K562 (cell line): ENCODE measurements around the gene RUVBL2. TPM values are rescaled to one million over a fixed set of nuclear protein-coding genes. Genes with fewer than 3 reads are reported as not detected.

Source experiments
- ATAC-seq: fragments of 200-7000 bp; cut with Tn5 transposase; 3 replicates; pipeline ENCODE4 v1.9.1; 2020; ENCODE audit warnings: moderate library complexity
- BruUV-seq: library from RNA; stranded (reverse); fragments of 400-500 nt; replicated peaks from 2 replicates; lab custom pipeline; 2021; lab: Mats Ljungman, UMichigan
- CTCF ChIA-PET: fragments of 300-600 bp; formaldehyde crosslinking; extraction: SDS; loops from one replicate; lab custom pipeline; 2021; ENCODE audit warnings: low intra/inter-chr PET ratio; lab: Yijun Ruan, JAX
- POLR2A ChIA-PET: fragments of 300-600, 350-650 bp; sonication (Branson Sonifier 250); formaldehyde crosslinking; extraction: SDS; loops from one replicate; lab custom pipeline; 2021; ENCODE audit warnings: antibody characterized with exemption, inconsistent platforms; lab: Yijun Ruan, JAX
- DNase-seq, 4 experiments: peaks; one replicate each; pipeline versions ENCODE4 v3.0.0 to v3.0.0-alpha.2; 2011 to 2018; ENCODE audit warnings: low spot score in 3 of 4, mixed read lengths in 3 of 4; ENCODE audit errors: extremely low read depth in 1 of 4
- FAIRE-seq: peaks from 2 replicates; lab custom pipeline; 2011; peaks lifted over from hg19 to GRCh38; lab: Jason Lieb, UNC
- H2AFZ ChIP-seq: 2 replicates; pipeline ENCODE4 v1.6.0; 2011; ENCODE audit warnings: low read depth, low read length, control low read depth, inconsistent platforms
- H3K27ac ChIP-seq: fragments of 200-600 bp; 3 replicates; pipeline ENCODE4 v1.8.0; 2011; ENCODE audit warnings: low read depth, mild to moderate bottlenecking, control low read depth, inconsistent platforms, low read length, moderate library complexity, mixed read lengths; ENCODE audit errors: extremely low read depth
- H3K27me3 ChIP-seq, 2 experiments: fragments of 300-600 bp in 1 of 2; 2 replicates in 1 of 2; 3 replicates in 1 of 2; pipeline versions ENCODE4 v1.6.0 to v1.8.0; 2011; ENCODE audit warnings: inconsistent platforms in 2 of 2, low read length in 2 of 2, mild to moderate bottlenecking in 1 of 2, mixed read lengths in 1 of 2, moderate library complexity in 1 of 2; ENCODE audit not compliant: control insufficient read depth in 2 of 2, insufficient read depth in 2 of 2
- H3K36me3 ChIP-seq: fragments of 300-600 bp; 3 replicates; pipeline ENCODE4 v1.8.0; 2011; ENCODE audit warnings: mild to moderate bottlenecking, low read length, inconsistent platforms; ENCODE audit not compliant: control insufficient read depth, insufficient read depth
- H3K4me1 ChIP-seq, 2 experiments: fragments of 200-600 bp in 1 of 2; replicated peaks in 1 of 2; 2 replicates in 1 of 2; 3 replicates in 1 of 2; pipeline versions ENCODE4 v1.5.1 to v1.8.0; 2011; ENCODE audit warnings: inconsistent platforms in 2 of 2, low read length in 2 of 2, mild to moderate bottlenecking in 1 of 2, mixed read lengths in 1 of 2, moderate library complexity in 1 of 2; ENCODE audit not compliant: control insufficient read depth in 2 of 2, insufficient read depth in 2 of 2
- H3K4me2 ChIP-seq: 2 replicates; pipeline ENCODE4 v1.6.1; 2011; ENCODE audit warnings: low read length, control low read depth, inconsistent platforms, mixed read lengths; ENCODE audit not compliant: insufficient read depth
- H3K4me3 ChIP-seq: fragments of 200-600 bp; sonication (generic), shearing (Covaris generic); 2 replicates; pipeline ENCODE4 v1.5.1; 2016; ENCODE audit warnings: control low read depth, inconsistent platforms
- H3K79me2 ChIP-seq: fragments of 200-600 bp; 3 replicates; pipeline ENCODE4 v1.8.0; 2011; ENCODE audit warnings: low read length, inconsistent platforms; ENCODE audit not compliant: control insufficient read depth, insufficient read depth
- H3K9ac ChIP-seq, 2 experiments: 2 replicates each; pipeline versions ENCODE4 v1.6.0 to v1.6.1; 2011; ENCODE audit warnings: low read depth in 2 of 2, low read length in 2 of 2, control low read depth in 1 of 2, inconsistent platforms in 1 of 2, mild to moderate bottlenecking in 1 of 2, mixed read lengths in 1 of 2; ENCODE audit not compliant: insufficient read depth in 1 of 2
- H3K9me1 ChIP-seq: one replicate; pipeline ENCODE4 v1.6.0; 2011; ENCODE audit warnings: inconsistent platforms, mild to moderate bottlenecking, low read length, moderate library complexity; ENCODE audit not compliant: control insufficient read depth, insufficient read depth
- H3K9me3 ChIP-seq: replicated peaks from 2 replicates; pipeline ENCODE4 v1.5.1; 2011; ENCODE audit warnings: low read depth, low read length, inconsistent platforms; ENCODE audit not compliant: control insufficient read depth, insufficient read depth
- H4K20me1 ChIP-seq: replicated peaks from 2 replicates; pipeline ENCODE4 v1.6.1; 2011; ENCODE audit warnings: low read length, inconsistent platforms, mixed read lengths; ENCODE audit not compliant: control insufficient read depth, insufficient read depth
- ETV1 ChIP-seq: fragments of 450-650 bp; conservative IDR thresholded peaks from 2 replicates; pipeline ENCODE4 v1.6.1; 2016; ENCODE audit warnings: missing genetic modification characterization, control low read depth, low read depth, missing compliant biosample characterization
- ILF3 ChIP-seq: fragments of 450-650 bp; IDR thresholded peaks from 2 replicates; pipeline ENCODE4 v1.6.1; 2018; ENCODE audit warnings: antibody characterized with exemption, mild to moderate bottlenecking, moderate library complexity, borderline replicate concordance
- LEF1 ChIP-seq: fragments of 450-650 bp; IDR thresholded peaks from 2 replicates; pipeline ENCODE4 v1.6.1; 2016; ENCODE audit warnings: mild to moderate bottlenecking
- PHF21A ChIP-seq: fragments of 450-650 bp; IDR thresholded peaks from 2 replicates; pipeline ENCODE4 v1.6.1; 2017; ENCODE audit warnings: low read depth, borderline replicate concordance
- POU5F1 ChIP-seq: fragments of 150-350 bp; IDR thresholded peaks from 2 replicates; pipeline ENCODE4 v1.6.1; 2014; ENCODE audit warnings: borderline replicate concordance, low read length, low read depth, mild to moderate bottlenecking; ENCODE audit not compliant: partially characterized antibody
- RBFOX2 ChIP-seq: fragments of 200-400 bp; formaldehyde crosslinking; IDR thresholded peaks from 2 replicates; pipeline ENCODE4 v1.6.1; 2017; ENCODE audit warnings: low read depth, mild to moderate bottlenecking, low read length, moderate library complexity
- SMAD4 ChIP-seq: fragments of 250-450 bp; sonication (Bioruptor Pico); conservative IDR thresholded peaks from 2 replicates; pipeline ENCODE4 v1.8.0; 2021; ENCODE audit warnings: inconsistent platforms, mild to moderate bottlenecking, moderate library complexity
- ZNF561 ChIP-seq: fragments of 450-650 bp; formaldehyde crosslinking; conservative IDR thresholded peaks from 2 replicates; pipeline ENCODE4 v1.4.0; 2020; ENCODE audit warnings: mild to moderate bottlenecking, moderate library complexity
- ZNF707 ChIP-seq: fragments of 250-450 bp; sonication (Bioruptor Pico); conservative IDR thresholded peaks from 2 replicates; pipeline ENCODE4 v1.8.0; 2022; ENCODE audit warnings: inconsistent platforms, mild to moderate bottlenecking, moderate library complexity
- ZNF766 ChIP-seq: fragments of 200-800 bp; sonication (Bioruptor generic); conservative IDR thresholded peaks from 2 replicates; pipeline ENCODE4 v1.6.1; 2016; ENCODE audit warnings: missing genetic modification characterization, missing compliant biosample characterization
- WGBS: fragments of 100-300 bp; shearing (Covaris generic); methylation state at CpG from one replicate; pipeline ENCODE4 v1.1.6; 2016; ENCODE audit warnings: low coverage, mixed read lengths; ENCODE audit not compliant: insufficient coverage; ENCODE audit errors: missing lambda C conversion rate; 5-methylcytosine and 5-hydroxymethylcytosine counted together
- in situ Hi-C: fragments of 300-500 bp; cut with MboI; formaldehyde crosslinking; loops from 4 replicates; pipeline ENCODE4 v1.15.0; 2018; ENCODE audit warnings: inconsistent platforms, mixed read lengths
- intact Hi-C: fragments of 100-400 bp; cut with micrococcal nuclease; formaldehyde crosslinking; loops from 2 replicates; pipeline ENCODE4 v1.14.2; 2022
- polyA plus RNA-seq, 8 experiments: library from polyadenylated mRNA; depleted of rRNA in 4 of 8; stranded (reverse) in 5 of 8; unstranded in 3 of 8; fragments of >200 nt; fragmentation: Nextera tagmentation in 2 of 8; fragmentation: Illumina TruSeq in 1 of 8; extraction: Ambion mirVana in 2 of 8; extraction: Trizol in 1 of 8; gene quantifications; 2 replicates each; pipeline versions ENCODE4 v1.2.1 to v1.2.3, GENCODE V29; 2011 to 2014; ENCODE audit warnings: inconsistent platforms in 1 of 8, missing spikeins in 1 of 8
- total RNA-seq, 7 experiments: library from RNA; depleted of rRNA in 6 of 7; stranded (reverse); fragments of >200 nt in 6 of 7; fragmentation: Illumina TruSeq in 2 of 7; extraction: Trizol in 2 of 7; gene quantifications; 2 replicates each; pipeline versions ENCODE4 v1.2.1 to v1.2.3, GENCODE V29; 2011 to 2021; ENCODE audit warnings: low replicate concordance in 1 of 7
- TF ChIP-seq, protein P1 (sequence below): fragments of 450-650 bp; IDR thresholded peaks from 2 replicates; pipeline ENCODE4 v1.6.1; 2017; ENCODE audit warnings: mild to moderate bottlenecking, moderate library complexity

The RUVBL2 gene
- total and polyA plus RNA-seq, 9 of the 15 experiments (the other 6 are each of a cell fraction or from before 2014, with no cell fraction given): 71.4 to 453 (median 237) TPM

DNA sequence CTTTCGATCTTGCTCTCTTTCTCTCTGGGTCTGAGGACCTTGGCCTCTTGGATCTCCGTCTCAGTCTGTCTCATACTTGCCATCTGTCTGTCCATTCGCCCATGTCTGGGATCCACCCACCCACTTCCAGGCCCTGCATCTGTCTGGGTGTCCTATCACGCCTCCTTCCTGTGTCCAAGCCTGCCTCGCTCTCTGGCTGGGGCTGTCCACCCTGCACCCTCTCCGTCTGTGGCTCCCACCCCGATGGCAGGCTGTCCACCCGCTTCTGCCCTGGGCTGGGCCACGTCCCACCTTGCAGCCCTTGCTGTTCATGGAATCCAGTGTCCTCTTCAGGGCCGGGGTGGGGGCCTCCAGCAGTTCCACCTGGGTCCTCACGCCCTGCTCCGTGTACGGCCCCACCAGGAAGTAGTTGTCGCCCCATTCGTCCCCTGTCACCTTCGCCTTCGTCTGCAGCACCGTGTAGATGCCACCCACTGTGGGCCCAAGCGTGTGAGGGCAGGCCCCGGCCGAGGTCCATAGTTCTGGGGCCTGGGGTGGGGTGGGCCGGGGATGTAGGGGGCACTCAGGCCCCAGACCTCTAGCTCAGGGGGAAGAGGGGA lies 2.6 kb upstream of the RUVBL2 start:
- in situ Hi-C loops (no loop called here), intact Hi-C loops (loop anchor here (10.0 kb wide), 2 partner anchors 164 to 234 kb away; partner anchors contain the start of genes HRC and TRPM4)
- H3K27ac ChIP-seq: no peak overlapping the region; the same call in 2 of the 3 replicates
- no peak overlapping the region for H3K4me2 ChIP-seq
- no peaks in the 10 kb centered on the region for H3K9me3 ChIP-seq
- no peaks in the 10 kb centered on the region for H3K27me3 ChIP-seq
- POLR2A ChIA-PET: interaction anchor here (1.5 to 3.0 kb wide), 2 partner anchors 25 to 119 kb away, joined by 4 to 42 read pairs; partner anchors contain the start of genes FTL and PPP1R15A
- CTCF ChIA-PET: no interaction called here
- DNase-seq: no peak
- no peak for FAIRE-seq
- H3K79me2 ChIP-seq: peaks cover 54% of the 10 kb centered on the region
- peaks cover 47% of the 10 kb centered on the region for H3K36me3 ChIP-seq
- no peak overlapping the region for H3K4me3 ChIP-seq
- 94% methylated on average over 15 of the region's 22 CpGs for WGBS
- H3K4me1 ChIP-seq: peaks cover 5 to 35% of the 10 kb centered on the region in 2 experiments; a peak in 4 of 5 replicates
- no peak for ATAC-seq
- no peak overlapping the region for H2AFZ ChIP-seq
- no TSS peak for BruUV-seq
- TF ChIP-seq ZNF707 (CRISPR knock-in tag): no peak
- TF ChIP-seq LEF1: no peak
- TF ChIP-seq POU5F1: no peak
- TF ChIP-seq PHF21A: no peak
- no peak for TF ChIP-seq ZNF561 (CRISPR knock-in tag)
- TF ChIP-seq ZNF766 (CRISPR knock-in tag): no peak
- no peak for TF ChIP-seq ILF3
- no peak for TF ChIP-seq ETV1
- TF ChIP-seq SMAD4 (CRISPR knock-in tag): no peak
- TF ChIP-seq, protein P1, sequence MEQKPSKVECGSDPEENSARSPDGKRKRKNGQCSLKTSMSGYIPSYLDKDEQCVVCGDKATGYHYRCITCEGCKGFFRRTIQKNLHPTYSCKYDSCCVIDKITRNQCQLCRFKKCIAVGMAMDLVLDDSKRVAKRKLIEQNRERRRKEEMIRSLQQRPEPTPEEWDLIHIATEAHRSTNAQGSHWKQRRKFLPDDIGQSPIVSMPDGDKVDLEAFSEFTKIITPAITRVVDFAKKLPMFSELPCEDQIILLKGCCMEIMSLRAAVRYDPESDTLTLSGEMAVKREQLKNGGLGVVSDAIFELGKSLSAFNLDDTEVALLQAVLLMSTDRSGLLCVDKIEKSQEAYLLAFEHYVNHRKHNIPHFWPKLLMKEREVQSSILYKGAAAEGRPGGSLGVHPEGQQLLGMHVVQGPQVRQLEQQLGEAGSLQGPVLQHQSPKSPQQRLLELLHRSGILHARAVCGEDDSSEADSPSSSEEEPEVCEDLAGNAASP: no peak
- TF ChIP-seq RBFOX2: no peak
- peak overlapping the region in 1 of 2 experiments; percentile 84; a peak in 3 of 4 replicates for H3K9ac ChIP-seq
- H3K9me1 ChIP-seq: no peaks in the 10 kb centered on the region
- H4K20me1 ChIP-seq: no peaks in the 10 kb centered on the region
